GM19438 (cell line): Measurements from ENCODE around the gene FOXJ3.

ENCODE experiments used
- ATAC-seq: cut with Tn5 transposase; IDR thresholded peaks from one replicate; pipeline ENCODE4 v1.9.1; 2021; ENCODE audit warnings: low read depth; ENCODE audit not compliant: unreplicated experiment

The FOXJ3 gene

GRCh38 chr1:42173155-42173933 lies 161.7 kb downstream of the FOXJ3 start:
- ATAC-seq = no peak

- ATAC-seq = no peak
These were observed 162.5 kb downstream of the FOXJ3 start for GRCh38 chr1:42172381-42173133.

GRCh38 chr1:42171679-42172266 lies 163.3 kb downstream of the FOXJ3 start:
- ATAC-seq = no peak

- no peak for ATAC-seq
These were observed 164.0 kb downstream of the FOXJ3 start for GRCh38 chr1:42170779-42171621.

GRCh38 chr1:42168763-42169162 lies 166.3 kb downstream of the FOXJ3 start:
- ATAC-seq = no peak

- ATAC-seq = no peak
These were observed 166.7 kb downstream of the FOXJ3 start for GRCh38 chr1:42168391-42168670.

- ATAC-seq = no peak
These were observed 167.2 kb downstream of the FOXJ3 start for GRCh38 chr1:42167611-42168390.

GRCh38 chr1:42165511-42166210 lies 169.4 kb downstream of the FOXJ3 start:
- ATAC-seq = no peak

GRCh38 chr1:42164551-42165420 lies 170.2 kb downstream of the FOXJ3 start, which contains the start of gene GUCA2A:
TSS of gene GUCA2A (minus strand) at chr1:42164745. CDS start at chr1:42164712, 33 bp downstream.
- ATAC-seq = no peak

GRCh38 chr1:42163536-42164503 lies 171.2 kb downstream of the FOXJ3 start:
- no peak for ATAC-seq

- ATAC-seq = no peak
These were observed 171.9 kb downstream of the FOXJ3 start for GRCh38 chr1:42163114-42163513.

- no peak for ATAC-seq
These were observed 172.9 kb downstream of the FOXJ3 start for GRCh38 chr1:42162181-42162580.

- ATAC-seq = no peak
These were observed 176.8 kb downstream of the FOXJ3 start for GRCh38 chr1:42158189-42158588.

- ATAC-seq = no peak
These were observed 177.4 kb downstream of the FOXJ3 start for GRCh38 chr1:42157667-42158066.

GRCh38 chr1:42155362-42155761 lies 179.7 kb downstream of the FOXJ3 start:
- ATAC-seq = no peak

GRCh38 chr1:42154685-42155084 lies 180.3 kb downstream of the FOXJ3 start:
- no peak for ATAC-seq

GRCh38 chr1:42153624-42154023 lies 181.4 kb downstream of the FOXJ3 start:
- no peak for ATAC-seq
